Loucy (cell line): ENCODE measurements around the gene FHAD1.

ENCODE experiments used
- H2AFZ ChIP-seq: fragments of 200-600 bp; sonication (generic); 2 replicates; pipeline ENCODE4 v1.6.0; 2016; ENCODE audit warnings: antibody characterized with exemption, mild to moderate bottlenecking, low read length, moderate library complexity
- H3F3A ChIP-seq: fragments of 200-600 bp; 2 replicates; pipeline ENCODE4 v1.6.0; 2016; ENCODE audit warnings: antibody characterized with exemption, low read depth, mild to moderate bottlenecking
- H3K27me3 ChIP-seq: fragments of 200-600 bp; sonication (generic); 2 replicates; pipeline ENCODE4 v1.6.1; 2014; ENCODE audit warnings: low read length, mild to moderate bottlenecking; ENCODE audit not compliant: insufficient read depth, poor library complexity, severe bottlenecking
- H3K36me3 ChIP-seq: fragments of 200-600 bp; sonication (generic); 2 replicates; pipeline ENCODE4 v1.6.1; 2016; ENCODE audit warnings: low read length; ENCODE audit not compliant: insufficient read depth
- H3K4me1 ChIP-seq: fragments of 200-600 bp; sonication (generic); 2 replicates; pipeline ENCODE4 v1.5.1; 2014; ENCODE audit warnings: low read length, mild to moderate bottlenecking; ENCODE audit not compliant: insufficient read depth, poor library complexity, severe bottlenecking
- H3K4me2 ChIP-seq: fragments of 200-600 bp; sonication (generic); 2 replicates; pipeline ENCODE4 v1.6.0; 2014; ENCODE audit warnings: antibody characterized with exemption, low read length, low read depth, mild to moderate bottlenecking; ENCODE audit not compliant: poor library complexity, severe bottlenecking
- H3K4me3 ChIP-seq: fragments of 200-600 bp; sonication (generic); 2 replicates; pipeline ENCODE4 v1.5.1; 2014; ENCODE audit warnings: low read length, mild to moderate bottlenecking, mixed read lengths; ENCODE audit not compliant: poor library complexity, severe bottlenecking
- H3K79me2 ChIP-seq: fragments of 200-600 bp; sonication (generic); 2 replicates; pipeline ENCODE4 v1.6.1; 2014; ENCODE audit warnings: low read length; ENCODE audit not compliant: insufficient read depth
- H3K9ac ChIP-seq: fragments of 200-600 bp; sonication (generic); 2 replicates; pipeline ENCODE4 v1.6.0; 2014; ENCODE audit warnings: mild to moderate bottlenecking, low read depth, low read length, moderate library complexity; ENCODE audit not compliant: poor library complexity, severe bottlenecking
- H3K9me2 ChIP-seq: fragments of 200-600 bp; sonication (generic); replicated peaks from 2 replicates; pipeline ENCODE4 v1.6.1; 2016; ENCODE audit warnings: low read depth, low read length, mixed read lengths
- H3K9me3 ChIP-seq: fragments of 200-600 bp; sonication (generic); 2 replicates; pipeline ENCODE4 v1.6.1; 2014; ENCODE audit warnings: mild to moderate bottlenecking, antibody characterized with exemption, low read length, low read depth; ENCODE audit not compliant: insufficient read depth
- H4K20me1 ChIP-seq: fragments of 200-600 bp; sonication (generic); 2 replicates; pipeline ENCODE4 v1.6.0; 2014; ENCODE audit warnings: antibody characterized with exemption, low read length, mild to moderate bottlenecking; ENCODE audit not compliant: insufficient read depth, poor library complexity, severe bottlenecking
- EZH2phosphoT487 ChIP-seq: fragments of 200-600 bp; IDR thresholded peaks from 2 replicates; pipeline ENCODE4 v1.6.1; 2018; ENCODE audit warnings: antibody characterized with exemption, mild to moderate bottlenecking, moderate library complexity, borderline replicate concordance
- TF ChIP-seq, protein P1 (sequence below): fragments of 200-600 bp; sonication (generic); conservative IDR thresholded peaks from 2 replicates; pipeline ENCODE4 v1.5.1; 2014; ENCODE audit warnings: mild to moderate bottlenecking, antibody characterized with exemption, low read length

The FHAD1 gene

DNA sequence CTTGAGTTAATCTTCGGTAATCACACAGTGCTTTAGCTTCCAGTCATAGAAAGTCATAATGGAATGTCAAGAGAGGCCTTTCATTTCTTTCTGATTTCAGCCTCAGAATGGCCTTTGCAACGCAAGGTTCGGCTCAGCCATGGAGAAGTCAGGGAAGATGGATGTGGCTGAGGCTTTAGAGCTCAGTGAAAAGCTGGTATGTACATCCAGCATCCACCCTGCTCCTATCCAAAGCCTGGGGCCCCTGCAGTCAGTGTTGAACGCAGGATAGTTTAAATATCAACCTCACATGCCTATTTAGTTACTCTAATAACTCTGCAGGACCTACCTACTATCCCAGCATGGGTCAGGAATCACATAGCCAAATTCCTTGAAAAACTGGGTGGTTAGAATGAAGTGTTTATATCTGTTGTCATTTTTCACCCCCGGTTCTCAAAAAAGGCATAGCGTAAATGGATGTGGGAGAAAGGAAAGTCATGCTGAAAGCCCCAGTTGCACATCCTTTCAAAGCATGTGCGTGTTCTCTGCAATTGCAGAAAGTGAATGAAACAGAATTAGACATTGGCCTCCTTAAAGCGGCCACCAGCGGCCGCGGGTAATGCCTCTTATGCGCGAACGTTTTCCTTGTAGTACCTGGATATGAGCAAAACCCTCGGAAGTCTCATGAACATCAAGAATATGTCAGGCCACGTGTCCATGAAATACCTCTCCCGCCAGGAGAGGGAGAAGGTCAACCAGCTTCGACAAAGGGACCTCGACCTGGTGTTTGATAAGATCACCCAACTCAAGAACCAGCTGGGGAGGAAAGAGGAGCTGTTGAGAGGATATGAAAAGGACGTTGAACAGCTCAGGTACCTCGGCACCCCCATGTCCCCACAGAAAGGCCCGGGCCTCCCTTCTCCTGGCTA lies 133.8 kb downstream of the FHAD1 start:
- TF ChIP-seq, protein P1, sequence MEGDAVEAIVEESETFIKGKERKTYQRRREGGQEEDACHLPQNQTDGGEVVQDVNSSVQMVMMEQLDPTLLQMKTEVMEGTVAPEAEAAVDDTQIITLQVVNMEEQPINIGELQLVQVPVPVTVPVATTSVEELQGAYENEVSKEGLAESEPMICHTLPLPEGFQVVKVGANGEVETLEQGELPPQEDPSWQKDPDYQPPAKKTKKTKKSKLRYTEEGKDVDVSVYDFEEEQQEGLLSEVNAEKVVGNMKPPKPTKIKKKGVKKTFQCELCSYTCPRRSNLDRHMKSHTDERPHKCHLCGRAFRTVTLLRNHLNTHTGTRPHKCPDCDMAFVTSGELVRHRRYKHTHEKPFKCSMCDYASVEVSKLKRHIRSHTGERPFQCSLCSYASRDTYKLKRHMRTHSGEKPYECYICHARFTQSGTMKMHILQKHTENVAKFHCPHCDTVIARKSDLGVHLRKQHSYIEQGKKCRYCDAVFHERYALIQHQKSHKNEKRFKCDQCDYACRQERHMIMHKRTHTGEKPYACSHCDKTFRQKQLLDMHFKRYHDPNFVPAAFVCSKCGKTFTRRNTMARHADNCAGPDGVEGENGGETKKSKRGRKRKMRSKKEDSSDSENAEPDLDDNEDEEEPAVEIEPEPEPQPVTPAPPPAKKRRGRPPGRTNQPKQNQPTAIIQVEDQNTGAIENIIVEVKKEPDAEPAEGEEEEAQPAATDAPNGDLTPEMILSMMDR = no peak
- no peak for TF ChIP-seq EZH2phosphoT487
- H3K4me2 ChIP-seq = no peak overlapping the region
- H3K9ac ChIP-seq = no peak overlapping the region
- H4K20me1 ChIP-seq = no peaks in the 10 kb centered on the region
- H3K9me2 ChIP-seq = no peaks in the 10 kb centered on the region
- H3K4me3 ChIP-seq = no peak overlapping the region
- no peak overlapping the region for H2AFZ ChIP-seq
- H3F3A ChIP-seq = no peaks in the 10 kb centered on the region
- H3K79me2 ChIP-seq = no peaks in the 10 kb centered on the region
- no peaks in the 10 kb centered on the region for H3K27me3 ChIP-seq
- H3K4me1 ChIP-seq = no peaks in the 10 kb centered on the region
- H3K9me3 ChIP-seq = no peaks in the 10 kb centered on the region
- no peaks in the 10 kb centered on the region for H3K36me3 ChIP-seq

DNA sequence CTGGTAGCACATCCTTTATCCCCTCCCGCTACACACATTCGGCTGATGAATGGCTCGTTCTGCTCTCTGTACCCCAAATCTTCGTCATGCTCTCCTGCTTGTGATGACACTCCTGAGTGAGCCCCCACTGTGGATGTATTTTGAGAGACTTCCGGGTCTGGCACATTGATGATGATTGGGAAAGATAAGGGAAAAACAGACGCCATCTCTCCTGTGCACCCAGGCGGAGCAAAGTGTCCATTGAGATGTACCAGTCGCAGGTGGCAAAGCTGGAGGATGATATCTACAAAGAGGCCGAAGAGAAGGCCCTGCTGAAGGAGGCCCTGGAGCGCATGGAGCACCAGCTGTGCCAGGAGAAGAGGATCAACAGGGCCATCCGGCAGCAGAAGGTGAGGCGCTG lies 134.8 kb downstream of the FHAD1 start:
- Histone ChIP-seq H3K4me1 (no peaks in the 10 kb centered on the region), H2AFZ (no peak overlapping the region), H3K36me3 (no peaks in the 10 kb centered on the region), H3K9me2 (no peaks in the 10 kb centered on the region), H3K9ac (no peak overlapping the region), H4K20me1 (no peaks in the 10 kb centered on the region), H3K9me3 (no peaks in the 10 kb centered on the region), H3K4me3 (no peak overlapping the region), H3K79me2 (no peaks in the 10 kb centered on the region), H3F3A (no peaks in the 10 kb centered on the region), H3K27me3 (no peaks in the 10 kb centered on the region), H3K4me2 (no peak overlapping the region)
- TF ChIP-seq, protein P1 = no peak
- no peak for TF ChIP-seq EZH2phosphoT487

DNA sequence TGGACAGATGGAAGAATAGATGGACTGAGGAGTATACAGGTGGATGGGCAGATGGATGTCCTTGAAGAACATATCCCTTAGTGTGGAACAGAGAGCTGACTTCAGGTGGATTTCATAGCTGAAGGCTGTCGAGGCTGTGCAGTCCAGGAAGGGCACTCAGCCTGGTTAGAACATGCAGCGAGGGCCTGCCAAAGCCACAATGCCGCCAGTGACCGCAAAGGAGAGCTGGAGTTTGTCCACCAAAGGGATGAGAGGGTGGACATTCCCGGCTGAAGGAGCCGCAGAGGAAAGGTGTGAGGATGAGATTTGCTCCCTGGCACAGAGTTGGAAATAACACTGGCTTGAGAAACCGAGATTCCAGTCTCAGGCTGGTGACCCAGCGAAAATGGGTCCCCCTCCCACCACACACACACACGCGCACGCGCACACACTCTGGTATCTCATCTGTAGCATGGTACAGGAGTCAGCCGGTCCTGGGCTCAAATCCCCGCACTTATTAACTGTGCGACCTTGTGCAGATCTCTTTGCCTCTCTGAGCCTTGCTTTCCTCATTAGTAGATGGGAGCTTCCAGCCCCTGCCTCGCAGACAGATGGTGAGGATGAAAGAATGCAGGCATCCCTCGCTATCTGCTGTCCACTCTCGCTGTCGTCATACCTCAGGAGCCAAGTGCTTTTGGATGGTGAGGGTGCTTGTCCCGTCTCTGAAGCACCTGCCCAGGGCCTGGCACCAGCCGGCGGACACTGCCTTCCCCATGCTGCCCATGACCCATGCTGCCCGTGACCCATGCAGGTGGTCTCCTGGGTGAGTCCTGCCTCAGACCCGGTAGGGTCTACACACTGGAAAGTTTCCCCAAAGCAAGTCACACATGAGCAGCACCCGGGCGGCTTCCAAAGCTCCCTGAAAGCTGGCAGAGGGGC lies 135.8 kb downstream of the FHAD1 start:
- no peak overlapping the region for H3K9ac ChIP-seq
- TF ChIP-seq, protein P1 = no peak
- no peak for TF ChIP-seq EZH2phosphoT487

More for the DNA sequence above, 135.8 kb downstream of the FHAD1 start:
- Histone ChIP-seq H3K9me3 (no peaks in the 10 kb centered on the region), H2AFZ (no peak overlapping the region), H3K36me3 (no peaks in the 10 kb centered on the region), H3K4me2 (no peak overlapping the region), H3K4me3 (no peak overlapping the region), H3K9me2 (no peaks in the 10 kb centered on the region), H3K27me3 (no peaks in the 10 kb centered on the region), H3F3A (no peaks in the 10 kb centered on the region), H3K79me2 (no peaks in the 10 kb centered on the region), H4K20me1 (no peaks in the 10 kb centered on the region), H3K4me1 (no peaks in the 10 kb centered on the region)
